T-helper 17 cell (primary cell): ENCODE data around the gene SMC3. TPM values are rescaled to one million over a fixed set of nuclear protein-coding genes. Genes with fewer than 3 reads are reported as not detected.
"Not testable (repeated sequence)": the region's sequence is repeated elsewhere in the genome, so short reads cannot be mapped to it uniquely, and the experiment has no call there.

ENCODE experiments used
- ATAC-seq: fragments of 150-1000 bp; cut with Tn5 transposase; 2 replicates; pipeline ENCODE4 v1.10.0; 2021; ENCODE audit warnings: mild to moderate bottlenecking, moderate library complexity
- DNase-seq, 3 donors: peaks; one replicate each; pipeline versions ENCODE4 v3.0.0 to v3.0.0-alpha.2; 2020 to 2021
- H3K9me3 ChIP-seq: one replicate; pipeline ENCODE4 v1.7.0; 2013; ENCODE audit warnings: low read length, mild to moderate bottlenecking; ENCODE audit not compliant: control insufficient read depth, poor library complexity, severe bottlenecking
- H3K27ac Mint-ChIP-seq: one replicate; pipeline ENCODE4 v1.8.0; 2022; ENCODE audit warnings: mild to moderate bottlenecking, moderate library complexity, mixed read lengths
- H3K27me3 Mint-ChIP-seq: one replicate; pipeline ENCODE4 v1.8.0; 2022; ENCODE audit warnings: mixed read lengths
- H3K36me3 Mint-ChIP-seq: one replicate; pipeline ENCODE4 v1.8.0; 2022; ENCODE audit warnings: low read depth, mixed read lengths
- H3K4me1 Mint-ChIP-seq: one replicate; pipeline ENCODE4 v1.8.0; 2022; ENCODE audit warnings: mild to moderate bottlenecking, mixed read lengths
- H3K4me3 Mint-ChIP-seq: one replicate; pipeline ENCODE4 v1.8.0; 2022; ENCODE audit warnings: mild to moderate bottlenecking, moderate library complexity, mixed read lengths
- total RNA-seq, 4 donors: library from RNA in 2 of 4; stranded (reverse) in 2 of 4; gene quantifications; one replicate each; pipeline ENCODE4 v1.2.3 and lab custom pipeline; 2022 to 2026

Gene SMC3
- total RNA-seq (10 to 100 TPM; 31.6 to 35.9 TPM), total RNA-seq (lab: John Stamatoyannopoulos, UW) (136 to 243 reads per million in 2 donors)

GRCh38 chr10:110567201-110568054 lies at the start of gene SMC3:
TSS of gene SMC3 (plus strand) at chr10:110567695. CDS start at chr10:110567817, 122 bp downstream.
- no peaks in the 10 kb centered on the region for H3K9me3 ChIP-seq
- Mint-ChIP-seq H3K4me1 (peaks cover 27% of the 10 kb centered on the region), H3K27ac (peak within 1 kb of the TSS; percentile 96), H3K4me3 (peak within 1 kb of the TSS; percentile 96), H3K36me3 (peaks cover 2% of the 10 kb centered on the region), H3K27me3 (peaks cover 16% of the 10 kb centered on the region)
- DNase-seq (peak; percentile 85 to 88 (median 87)), ATAC-seq (peak; percentile 88)

- DNase-seq = no peak
- no peaks in the 10 kb centered on the region for H3K27me3 Mint-ChIP-seq
- ATAC-seq = peak; percentile 37
- H3K4me1 Mint-ChIP-seq = peaks cover 24% of the 10 kb centered on the region
- peak overlapping the region; percentile 86 for H3K27ac Mint-ChIP-seq
- peak overlapping the region; percentile 12 for H3K4me3 Mint-ChIP-seq
- H3K36me3 Mint-ChIP-seq = peaks cover 2% of the 10 kb centered on the region
- H3K9me3 ChIP-seq = no peaks in the 10 kb centered on the region
Observed at GRCh38 chr10:110522365-110522988, 45.0 kb upstream of the SMC3 start.

GRCh38 chr10:110523736-110524135 lies 43.8 kb upstream of the SMC3 start:
- DNase-seq (no peak), ATAC-seq (no peak)
- H3K9me3 ChIP-seq = no peaks in the 10 kb centered on the region
- Mint-ChIP-seq H3K36me3 (peaks cover 2% of the 10 kb centered on the region), H3K4me3 (no peak overlapping the region), H3K27me3 (no peaks in the 10 kb centered on the region), H3K4me1 (peaks cover 27% of the 10 kb centered on the region), H3K27ac (peak overlapping the region; percentile 86)

- DNase-seq = no peak
- peaks cover 32% of the 10 kb centered on the region for H3K4me1 Mint-ChIP-seq
Observed at GRCh38 chr10:110524179-110524858, 43.2 kb upstream of the SMC3 start.

GRCh38 chr10:110524859-110525232 lies 42.6 kb upstream of the SMC3 start:
- Mint-ChIP-seq H3K36me3 (peaks cover 2% of the 10 kb centered on the region), H3K27ac (peak overlapping the region; percentile 10), H3K4me3 (no peak overlapping the region), H3K27me3 (no peaks in the 10 kb centered on the region), H3K4me1 (peaks cover 35% of the 10 kb centered on the region)
- H3K9me3 ChIP-seq = no peaks in the 10 kb centered on the region
- ATAC-seq (no peak), DNase-seq (no peak)

More at GRCh38 chr10:110524179-110524858, 43.2 kb upstream of the SMC3 start:
- Mint-ChIP-seq H3K4me3 (no peak overlapping the region), H3K27me3 (no peaks in the 10 kb centered on the region), H3K36me3 (peaks cover 2% of the 10 kb centered on the region), H3K27ac (peak overlapping the region; percentile 10)
- no peak for ATAC-seq
- no peaks in the 10 kb centered on the region for H3K9me3 ChIP-seq

- Mint-ChIP-seq H3K4me3 (no peak overlapping the region), H3K27me3 (no peaks in the 10 kb centered on the region), H3K27ac (peak overlapping the region; percentile 11), H3K36me3 (peaks cover 2% of the 10 kb centered on the region), H3K4me1 (peaks cover 40% of the 10 kb centered on the region)
- H3K9me3 ChIP-seq = no peaks in the 10 kb centered on the region
- no peak for ATAC-seq
- no peak for DNase-seq
Observed at GRCh38 chr10:110525349-110526260, 41.9 kb upstream of the SMC3 start.

- Mint-ChIP-seq H3K27ac (peak overlapping the region; percentile 77), H3K4me3 (no peak overlapping the region), H3K36me3 (peaks cover 2% of the 10 kb centered on the region), H3K27me3 (no peaks in the 10 kb centered on the region), H3K4me1 (peaks cover 34% of the 10 kb centered on the region)
- ATAC-seq (no peak), DNase-seq (no peak)
- no peaks in the 10 kb centered on the region for H3K9me3 ChIP-seq
Observed at GRCh38 chr10:110527731-110528171, 39.7 kb upstream of the SMC3 start.

GRCh38 chr10:110528224-110528996 lies 39.1 kb upstream of the SMC3 start:
- Mint-ChIP-seq H3K27ac (peak overlapping the region; percentile 77), H3K4me1 (peaks cover 32% of the 10 kb centered on the region), H3K4me3 (peak overlapping the region; percentile 19), H3K27me3 (no peaks in the 10 kb centered on the region), H3K36me3 (peaks cover 1% of the 10 kb centered on the region)
- H3K9me3 ChIP-seq = no peaks in the 10 kb centered on the region
- ATAC-seq (no peak), DNase-seq (no peak)

- H3K27ac Mint-ChIP-seq = peak overlapping the region; percentile 77
- peaks cover 26% of the 10 kb centered on the region for H3K4me1 Mint-ChIP-seq
- H3K36me3 Mint-ChIP-seq, H3K9me3 ChIP-seq, H3K27me3 Mint-ChIP-seq, DNase-seq: not testable (repeated sequence)
- peak overlapping the region; percentile 19 for H3K4me3 Mint-ChIP-seq
- peak; percentile 83 for ATAC-seq
Observed at GRCh38 chr10:110528997-110529524, 38.4 kb upstream of the SMC3 start.

- Mint-ChIP-seq H3K4me3 (peak overlapping the region; percentile 31), H3K27me3 (no peaks in the 10 kb centered on the region), H3K27ac (peak overlapping the region; percentile 77), H3K4me1 (peaks cover 25% of the 10 kb centered on the region), H3K36me3 (no peaks in the 10 kb centered on the region)
- DNase-seq = peak in 1 of 3 donors; percentile 22
- peak; percentile 63 for ATAC-seq
- H3K9me3 ChIP-seq = no peaks in the 10 kb centered on the region
Observed at GRCh38 chr10:110529596-110530011, 37.9 kb upstream of the SMC3 start.

- DNase-seq = no peak
- peaks cover 25% of the 10 kb centered on the region for H3K4me1 Mint-ChIP-seq
- H3K36me3 Mint-ChIP-seq = no peaks in the 10 kb centered on the region
- ATAC-seq = no peak
- no peak overlapping the region for H3K27ac Mint-ChIP-seq
- peak overlapping the region; percentile 31 for H3K4me3 Mint-ChIP-seq
- no peaks in the 10 kb centered on the region for H3K9me3 ChIP-seq
- H3K27me3 Mint-ChIP-seq = no peaks in the 10 kb centered on the region
Observed at GRCh38 chr10:110530131-110530831, 37.2 kb upstream of the SMC3 start.
